ENCODE results near the gene HOXB3. TPM values are rescaled to one million over a fixed set of nuclear protein-coding genes. Genes with fewer than 3 reads are reported as not detected.
"Not testable (repeated sequence)": the region's sequence is repeated elsewhere in the genome, so short reads cannot be mapped to it uniquely, and the experiment has no call there.

HOXB3 gene
- total RNA-seq, 1 experiment from 2014 or later: not detected

DNA sequence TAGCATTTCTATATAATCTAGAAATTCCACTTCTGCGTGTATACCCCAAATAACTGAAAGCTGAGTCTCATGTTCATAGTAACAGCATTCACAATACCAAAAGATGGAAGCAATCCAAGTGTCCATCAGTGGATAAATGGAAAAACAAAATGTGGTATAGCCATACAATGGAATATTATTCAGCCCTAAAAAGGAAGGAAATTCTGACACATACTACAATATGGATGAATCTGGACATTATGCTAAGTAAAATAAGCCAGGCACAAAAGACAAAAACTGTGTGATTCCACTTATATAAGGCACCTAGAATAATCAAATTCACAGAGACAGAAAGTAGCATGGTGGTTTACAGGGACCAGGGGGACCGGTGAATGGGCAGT is 79.7 kb downstream of the HOXB3 start:
- Mint-ChIP-seq H3K9me3 (no peaks in the 10 kb centered on the region; a peak in 1 of 5 replicates), H3K4me1 (peaks cover 15 to 17% of the 10 kb centered on the region in 2 experiments), H3K27me3 (ENCODE audit: low read depth) (peaks cover 77% of the 10 kb centered on the region), H3K27ac (no peak overlapping the region), H3K36me3 (ENCODE audit: insufficient read depth in 1 of 3, low read depth in 3 of 3) (no peaks in the 10 kb centered on the region; a peak in 1 of 7 replicates), H3K4me3 (no peak overlapping the region)
- Histone ChIP-seq H2BK5ac (ENCODE audit: insufficient read length, low read length) (no peak overlapping the region), H3K14ac (ENCODE audit: insufficient read depth, low read length) (no peak overlapping the region), H3T11ph (ENCODE audit: low read length) (no peak overlapping the region), H3K23ac (ENCODE audit: insufficient read length, low read depth, low read length) (no peak overlapping the region), H2AFZ (ENCODE audit: low read length) (no peak overlapping the region), H3K56ac (ENCODE audit: insufficient read length, low read depth, low read length) (no peak overlapping the region), H3K27me3 (ENCODE audit: insufficient read depth, low read length) (no peaks in the 10 kb centered on the region; the same call in 1 of the 2 replicates), H2BK120ac (ENCODE audit: low read depth, low read length, poor library complexity, severe bottlenecking) (no peak overlapping the region), H4K8ac (replicated peaks; ENCODE audit: insufficient read length, low read depth, low read length) (no peak overlapping the region), H4K5ac (ENCODE audit: insufficient read length, low read depth, low read length) (no peak overlapping the region), H3K4me1 (ENCODE audit: insufficient read depth, low read length) (no peaks in the 10 kb centered on the region), H2BK20ac (ENCODE audit: low read depth, low read length, poor library complexity, severe bottlenecking) (no peak overlapping the region), H3K18ac (ENCODE audit: insufficient read length, low read depth, low read length) (no peak overlapping the region), H3K23me2 (ENCODE audit: insufficient read length, low read depth, low read length, poor library complexity, severe bottlenecking) (no peaks in the 10 kb centered on the region), H3K9ac (ENCODE audit: extremely low read depth, insufficient read length, low read length) (no peak overlapping the region), H2BK15ac (ENCODE audit: low read depth, low read length) (no peak overlapping the region), H3K4me2 (ENCODE audit: insufficient read depth, insufficient read length, low read length) (no peak overlapping the region), H2BK12ac (ENCODE audit: insufficient read length, low read depth, low read length) (no peak overlapping the region), H4K20me1 (ENCODE audit: control insufficient read depth, insufficient read depth, insufficient read length) (no peaks in the 10 kb centered on the region), H3K27ac (ENCODE audit: insufficient read length, low read depth, low read length) (no peak overlapping the region), H4K91ac (ENCODE audit: insufficient read length, low read depth, low read length) (no peak overlapping the region), H3K79me1 (ENCODE audit: insufficient read depth, low read depth, low read length, poor library complexity, severe bottlenecking) (no peaks in the 10 kb centered on the region), H2AK5ac (ENCODE audit: insufficient read length, low read length) (no peak overlapping the region), H3K79me2 (ENCODE audit: insufficient read depth, low read length) (0 out of 2 replicates have a peak, but pooled peaks cover 2% of the 10 kb centered on the region), H3K4ac (ENCODE audit: low read depth, low read length) (no peak overlapping the region), H3K9me3 (ENCODE audit: control insufficient read depth, low read depth, low read length) (no peaks in the 10 kb centered on the region)
- no CpG with 5 or more reads among the region's 2 CpGs for whole genome bisulfite sequencing (ENCODE audit: extremely low coverage, insufficient read length, low lambda C conversion rate)
- no peak for DNase-seq
- TF ChIP-seq, protein P1, sequence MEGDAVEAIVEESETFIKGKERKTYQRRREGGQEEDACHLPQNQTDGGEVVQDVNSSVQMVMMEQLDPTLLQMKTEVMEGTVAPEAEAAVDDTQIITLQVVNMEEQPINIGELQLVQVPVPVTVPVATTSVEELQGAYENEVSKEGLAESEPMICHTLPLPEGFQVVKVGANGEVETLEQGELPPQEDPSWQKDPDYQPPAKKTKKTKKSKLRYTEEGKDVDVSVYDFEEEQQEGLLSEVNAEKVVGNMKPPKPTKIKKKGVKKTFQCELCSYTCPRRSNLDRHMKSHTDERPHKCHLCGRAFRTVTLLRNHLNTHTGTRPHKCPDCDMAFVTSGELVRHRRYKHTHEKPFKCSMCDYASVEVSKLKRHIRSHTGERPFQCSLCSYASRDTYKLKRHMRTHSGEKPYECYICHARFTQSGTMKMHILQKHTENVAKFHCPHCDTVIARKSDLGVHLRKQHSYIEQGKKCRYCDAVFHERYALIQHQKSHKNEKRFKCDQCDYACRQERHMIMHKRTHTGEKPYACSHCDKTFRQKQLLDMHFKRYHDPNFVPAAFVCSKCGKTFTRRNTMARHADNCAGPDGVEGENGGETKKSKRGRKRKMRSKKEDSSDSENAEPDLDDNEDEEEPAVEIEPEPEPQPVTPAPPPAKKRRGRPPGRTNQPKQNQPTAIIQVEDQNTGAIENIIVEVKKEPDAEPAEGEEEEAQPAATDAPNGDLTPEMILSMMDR (conservative IDR thresholded peaks at IDR 0.05): no peak

DNA sequence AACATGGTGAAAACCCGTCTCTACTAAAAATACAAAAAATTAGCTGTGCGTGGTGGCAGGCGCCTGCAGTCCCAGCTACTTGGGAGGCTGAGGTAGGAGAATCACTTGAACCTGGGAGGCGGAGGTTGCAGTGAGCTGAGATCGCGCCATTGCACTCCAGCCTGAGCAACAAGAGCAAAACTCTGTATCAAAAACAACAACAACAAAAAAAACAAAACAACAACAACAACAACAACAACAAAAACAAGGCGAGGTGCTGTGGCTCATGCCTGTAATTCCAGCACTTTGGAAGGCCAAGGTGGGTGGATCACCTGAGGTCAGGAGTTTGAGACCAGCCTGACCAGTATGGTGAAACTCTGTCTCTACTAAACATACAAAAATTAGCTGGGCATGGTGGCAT is 80.3 kb downstream of the HOXB3 start:
- not testable (repeated sequence) for H2BK15ac ChIP-seq (ENCODE audit: low read depth, low read length); H3K56ac ChIP-seq (ENCODE audit: insufficient read length, low read depth, low read length); H4K8ac ChIP-seq (replicated peaks; ENCODE audit: insufficient read length, low read depth, low read length); H3K9ac ChIP-seq (ENCODE audit: extremely low read depth, insufficient read length, low read length); H3K9me3 Mint-ChIP-seq; H2BK20ac ChIP-seq (ENCODE audit: low read depth, low read length, poor library complexity, severe bottlenecking); H3K79me1 ChIP-seq (ENCODE audit: insufficient read depth, low read depth, low read length, poor library complexity, severe bottlenecking); H3K4me1 ChIP-seq (ENCODE audit: insufficient read depth, low read length); H3K27me3 ChIP-seq (ENCODE audit: insufficient read depth, low read length); H3K14ac ChIP-seq (ENCODE audit: insufficient read depth, low read length); H2AK5ac ChIP-seq (ENCODE audit: insufficient read length, low read length); H2BK12ac ChIP-seq (ENCODE audit: insufficient read length, low read depth, low read length); H3K27ac ChIP-seq (ENCODE audit: insufficient read length, low read depth, low read length); H3K27ac Mint-ChIP-seq; H3K4me2 ChIP-seq (ENCODE audit: insufficient read depth, insufficient read length, low read length); H3K4ac ChIP-seq (ENCODE audit: low read depth, low read length); H3K36me3 Mint-ChIP-seq (ENCODE audit: insufficient read depth in 1 of 3, low read depth in 3 of 3); H2BK5ac ChIP-seq (ENCODE audit: insufficient read length, low read length); DNase-seq; H4K20me1 ChIP-seq (ENCODE audit: control insufficient read depth, insufficient read depth, insufficient read length); H3T11ph ChIP-seq (ENCODE audit: low read length); H2BK120ac ChIP-seq (ENCODE audit: low read depth, low read length, poor library complexity, severe bottlenecking); H3K79me2 ChIP-seq (ENCODE audit: insufficient read depth, low read length); H3K4me3 Mint-ChIP-seq; H3K23ac ChIP-seq (ENCODE audit: insufficient read length, low read depth, low read length); H4K5ac ChIP-seq (ENCODE audit: insufficient read length, low read depth, low read length); H4K91ac ChIP-seq (ENCODE audit: insufficient read length, low read depth, low read length); H3K18ac ChIP-seq (ENCODE audit: insufficient read length, low read depth, low read length); H2AFZ ChIP-seq (ENCODE audit: low read length); H3K23me2 ChIP-seq (ENCODE audit: insufficient read length, low read depth, low read length, poor library complexity, severe bottlenecking); H3K9me3 ChIP-seq (ENCODE audit: control insufficient read depth, low read depth, low read length)
- no CpG with 5 or more reads among the region's 7 CpGs for WGBS (ENCODE audit: extremely low coverage, insufficient read length, low lambda C conversion rate)
- H3K4me1 Mint-ChIP-seq: peaks cover 12% of the 10 kb centered on the region in 2 experiments
- peaks cover 75% of the 10 kb centered on the region for H3K27me3 Mint-ChIP-seq (ENCODE audit: low read depth)
